Uterus (tissue), 2 donors: Measurements from ENCODE around the gene PLPPR5.

Experiments
- CTCF ChIP-seq, 4 experiments: fragments of 200-600 bp in 2 of 4; fragments of 450-650 bp in 2 of 4; sonication (generic) in 2 of 4; IDR thresholded peaks; one replicate each; pipeline ENCODE4 v1.5.1; 2016 to 2019; ENCODE audit warnings: antibody characterized with exemption in 4 of 4, mild to moderate bottlenecking in 2 of 4, moderate library complexity in 1 of 4
- POLR2A ChIP-seq, 2 donors: fragments of 450-650 bp; IDR thresholded peaks; one replicate each; pipeline ENCODE4 v1.6.1; 2016; ENCODE audit warnings: antibody characterized with exemption in 2 of 2, mild to moderate bottlenecking in 1 of 2, moderate library complexity in 1 of 2

- TF ChIP-seq CTCF (IDR thresholded peaks at IDR 0.05) (no peak), POLR2A (IDR thresholded peaks at IDR 0.05) (no peak)
Measured at GRCh38 chr1:98896711-98897445, 107.8 kb downstream of the PLPPR5 start.
